ENCODE data around the gene RYR2. TPM values are rescaled to one million over a fixed set of nuclear protein-coding genes. Genes with fewer than 3 reads are reported as not detected.

The RYR2 gene
- total and polyA plus RNA-seq, 9 of the 15 experiments (the other 6 are each of a cell fraction or from before 2014, with no cell fraction given) = 0.03 to 0.42 (median 0.14) TPM

DNA sequence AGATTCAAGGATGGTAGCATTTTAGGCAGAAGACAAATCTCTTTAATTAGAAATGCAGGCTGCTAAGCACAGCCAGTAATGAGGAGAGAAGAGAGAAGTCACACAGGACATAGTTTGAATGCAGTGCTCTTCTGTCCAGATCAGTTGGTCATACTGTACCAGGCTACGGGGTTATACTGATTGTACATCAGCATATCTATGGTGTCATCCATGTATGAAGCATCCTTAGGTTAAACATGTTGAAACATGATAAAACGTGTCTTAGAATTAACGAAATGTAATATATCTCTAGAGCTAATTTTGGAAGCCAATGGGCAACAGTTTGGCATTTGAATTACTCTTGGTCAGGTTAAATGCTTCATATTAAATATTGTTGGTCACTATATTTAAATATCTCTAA is 199.1 kb downstream of the RYR2 start (continued):
- TF ChIP-seq, protein P1, sequence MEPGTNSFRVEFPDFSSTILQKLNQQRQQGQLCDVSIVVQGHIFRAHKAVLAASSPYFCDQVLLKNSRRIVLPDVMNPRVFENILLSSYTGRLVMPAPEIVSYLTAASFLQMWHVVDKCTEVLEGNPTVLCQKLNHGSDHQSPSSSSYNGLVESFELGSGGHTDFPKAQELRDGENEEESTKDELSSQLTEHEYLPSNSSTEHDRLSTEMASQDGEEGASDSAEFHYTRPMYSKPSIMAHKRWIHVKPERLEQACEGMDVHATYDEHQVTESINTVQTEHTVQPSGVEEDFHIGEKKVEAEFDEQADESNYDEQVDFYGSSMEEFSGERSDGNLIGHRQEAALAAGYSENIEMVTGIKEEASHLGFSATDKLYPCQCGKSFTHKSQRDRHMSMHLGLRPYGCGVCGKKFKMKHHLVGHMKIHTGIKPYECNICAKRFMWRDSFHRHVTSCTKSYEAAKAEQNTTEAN (CRISPR knock-in tag; IDR thresholded peaks at IDR 0.05) = no peak
- TF ChIP-seq ARID1B (IDR thresholded peaks at IDR 0.05) (no peak), ZNF561 (CRISPR knock-in tag; conservative IDR thresholded peaks at IDR 0.05) (no peak), PRPF4 (IDR thresholded peaks at IDR 0.05; ENCODE audit: insufficient read depth, low read depth, low read length, poor library complexity, severe bottlenecking) (no peak)

DNA sequence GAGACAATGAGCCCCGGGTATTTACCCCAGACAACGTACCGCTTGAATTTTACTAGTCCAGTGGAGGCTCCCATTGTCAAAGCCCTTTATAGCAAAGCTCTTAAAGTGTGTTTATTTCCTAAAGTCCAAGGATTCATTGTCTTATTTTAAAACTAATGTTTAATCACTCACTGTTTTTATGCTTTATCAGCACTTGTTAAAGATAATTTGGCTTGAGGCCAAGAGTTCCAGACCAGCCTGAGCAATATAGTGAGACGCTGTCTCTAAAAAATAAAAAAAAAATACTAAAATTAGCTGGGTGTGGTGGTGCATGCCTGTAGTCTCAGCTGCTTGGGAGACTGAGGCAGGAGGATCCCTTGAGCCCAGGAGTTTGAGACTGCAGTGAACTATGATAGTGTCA is 202.8 kb downstream of the RYR2 start:
- in situ Hi-C loops (cut with MboI) = no loop called here
- POLR2A ChIA-PET = no interaction called here
- Histone ChIP-seq H3K27me3 (ENCODE audit: control insufficient read depth in 2 of 2, insufficient read depth in 2 of 2, low read length in 2 of 2) (no peaks in the 10 kb centered on the region), H3K9me1 (ENCODE audit: control insufficient read depth, insufficient read depth, low read length) (no peaks in the 10 kb centered on the region), H3K79me2 (ENCODE audit: control insufficient read depth, insufficient read depth, low read length) (no peaks in the 10 kb centered on the region), H3K9ac (ENCODE audit: insufficient read depth in 1 of 2, low read depth in 2 of 2, low read length in 2 of 2) (no peak overlapping the region), H3K36me3 (ENCODE audit: control insufficient read depth, insufficient read depth, low read length) (no peaks in the 10 kb centered on the region), H3K4me3 (no peak overlapping the region), H3K9me3 (replicated peaks; ENCODE audit: control insufficient read depth, insufficient read depth, low read depth, low read length) (no peaks in the 10 kb centered on the region), H4K20me1 (replicated peaks; ENCODE audit: control insufficient read depth, insufficient read depth, low read length) (no peaks in the 10 kb centered on the region), H3K4me1 (replicated peaks in 1 of 2; ENCODE audit: control insufficient read depth in 2 of 2, insufficient read depth in 2 of 2, low read length in 2 of 2) (no peaks in the 10 kb centered on the region), H2AFZ (ENCODE audit: low read depth, low read length) (no peak overlapping the region), H3K4me2 (ENCODE audit: insufficient read depth, low read length) (no peak overlapping the region), H3K27ac (ENCODE audit: extremely low read depth, low read depth, low read length) (no peak overlapping the region)
- ATAC-seq (no peak), FAIRE-seq (no peak), DNase-seq (ENCODE audit: extremely low read depth in 1 of 4, low spot score in 3 of 4) (no peak)
- CTCF ChIA-PET (ENCODE audit: low intra/inter-chr PET ratio) = no interaction called here
- WGBS (ENCODE audit: insufficient coverage, low coverage, missing lambda C conversion rate) = 0% methylated on average over 4 of the region's 4 CpGs
- BruUV-seq (replicated peaks) = no TSS peak
- intact Hi-C loops (cut with micrococcal nuclease) = no loop called here
- TF ChIP-seq MYBL2 (IDR thresholded peaks at IDR 0.05; ENCODE audit: low read depth) (no peak), MYBL2 (CRISPR knock-in tag; IDR thresholded peaks at IDR 0.05; ENCODE audit: borderline replicate concordance) (no peak), ZNF444 (CRISPR knock-in tag; IDR thresholded peaks at IDR 0.05) (no peak), KDM1A (IDR thresholded peaks at IDR 0.05) (no peak), NFRKB (IDR thresholded peaks at IDR 0.05; ENCODE audit: low read depth) (no peak), ZNF436 (CRISPR knock-in tag; IDR thresholded peaks at IDR 0.05) (no peak), ZNF316 (IDR thresholded peaks at IDR 0.05) (peak; percentile 66)
- TF ChIP-seq, protein P2, sequence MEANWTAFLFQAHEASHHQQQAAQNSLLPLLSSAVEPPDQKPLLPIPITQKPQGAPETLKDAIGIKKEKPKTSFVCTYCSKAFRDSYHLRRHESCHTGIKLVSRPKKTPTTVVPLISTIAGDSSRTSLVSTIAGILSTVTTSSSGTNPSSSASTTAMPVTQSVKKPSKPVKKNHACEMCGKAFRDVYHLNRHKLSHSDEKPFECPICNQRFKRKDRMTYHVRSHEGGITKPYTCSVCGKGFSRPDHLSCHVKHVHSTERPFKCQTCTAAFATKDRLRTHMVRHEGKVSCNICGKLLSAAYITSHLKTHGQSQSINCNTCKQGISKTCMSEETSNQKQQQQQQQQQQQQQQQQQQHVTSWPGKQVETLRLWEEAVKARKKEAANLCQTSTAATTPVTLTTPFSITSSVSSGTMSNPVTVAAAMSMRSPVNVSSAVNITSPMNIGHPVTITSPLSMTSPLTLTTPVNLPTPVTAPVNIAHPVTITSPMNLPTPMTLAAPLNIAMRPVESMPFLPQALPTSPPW (CRISPR knock-in tag; IDR thresholded peaks at IDR 0.05) = no peak
- TF ChIP-seq, protein P3, sequence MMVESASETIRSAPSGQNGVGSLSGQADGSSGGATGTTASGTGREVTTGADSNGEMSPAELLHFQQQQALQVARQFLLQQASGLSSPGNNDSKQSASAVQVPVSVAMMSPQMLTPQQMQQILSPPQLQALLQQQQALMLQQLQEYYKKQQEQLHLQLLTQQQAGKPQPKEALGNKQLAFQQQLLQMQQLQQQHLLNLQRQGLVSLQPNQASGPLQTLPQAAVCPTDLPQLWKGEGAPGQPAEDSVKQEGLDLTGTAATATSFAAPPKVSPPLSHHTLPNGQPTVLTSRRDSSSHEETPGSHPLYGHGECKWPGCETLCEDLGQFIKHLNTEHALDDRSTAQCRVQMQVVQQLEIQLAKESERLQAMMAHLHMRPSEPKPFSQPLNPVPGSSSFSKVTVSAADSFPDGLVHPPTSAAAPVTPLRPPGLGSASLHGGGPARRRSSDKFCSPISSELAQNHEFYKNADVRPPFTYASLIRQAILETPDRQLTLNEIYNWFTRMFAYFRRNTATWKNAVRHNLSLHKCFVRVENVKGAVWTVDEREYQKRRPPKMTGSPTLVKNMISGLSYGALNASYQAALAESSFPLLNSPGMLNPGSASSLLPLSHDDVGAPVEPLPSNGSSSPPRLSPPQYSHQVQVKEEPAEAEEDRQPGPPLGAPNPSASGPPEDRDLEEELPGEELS (CRISPR knock-in tag; IDR thresholded peaks at IDR 0.05; ENCODE audit: borderline replicate concordance) = no peak
- TF ChIP-seq, protein P4, sequence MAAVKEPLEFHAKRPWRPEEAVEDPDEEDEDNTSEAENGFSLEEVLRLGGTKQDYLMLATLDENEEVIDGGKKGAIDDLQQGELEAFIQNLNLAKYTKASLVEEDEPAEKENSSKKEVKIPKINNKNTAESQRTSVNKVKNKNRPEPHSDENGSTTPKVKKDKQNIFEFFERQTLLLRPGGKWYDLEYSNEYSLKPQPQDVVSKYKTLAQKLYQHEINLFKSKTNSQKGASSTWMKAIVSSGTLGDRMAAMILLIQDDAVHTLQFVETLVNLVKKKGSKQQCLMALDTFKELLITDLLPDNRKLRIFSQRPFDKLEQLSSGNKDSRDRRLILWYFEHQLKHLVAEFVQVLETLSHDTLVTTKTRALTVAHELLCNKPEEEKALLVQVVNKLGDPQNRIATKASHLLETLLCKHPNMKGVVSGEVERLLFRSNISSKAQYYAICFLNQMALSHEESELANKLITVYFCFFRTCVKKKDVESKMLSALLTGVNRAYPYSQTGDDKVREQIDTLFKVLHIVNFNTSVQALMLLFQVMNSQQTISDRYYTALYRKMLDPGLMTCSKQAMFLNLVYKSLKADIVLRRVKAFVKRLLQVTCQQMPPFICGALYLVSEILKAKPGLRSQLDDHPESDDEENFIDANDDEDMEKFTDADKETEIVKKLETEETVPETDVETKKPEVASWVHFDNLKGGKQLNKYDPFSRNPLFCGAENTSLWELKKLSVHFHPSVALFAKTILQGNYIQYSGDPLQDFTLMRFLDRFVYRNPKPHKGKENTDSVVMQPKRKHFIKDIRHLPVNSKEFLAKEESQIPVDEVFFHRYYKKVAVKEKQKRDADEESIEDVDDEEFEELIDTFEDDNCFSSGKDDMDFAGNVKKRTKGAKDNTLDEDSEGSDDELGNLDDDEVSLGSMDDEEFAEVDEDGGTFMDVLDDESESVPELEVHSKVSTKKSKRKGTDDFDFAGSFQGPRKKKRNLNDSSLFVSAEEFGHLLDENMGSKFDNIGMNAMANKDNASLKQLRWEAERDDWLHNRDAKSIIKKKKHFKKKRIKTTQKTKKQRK (IDR thresholded peaks at IDR 0.05; ENCODE audit: borderline replicate concordance, low read depth, low read length) = no peak
